ACHN (cell line): ENCODE results near the gene USP44.

ENCODE experiments used
- DNase-seq: peaks from one replicate; pipeline ENCODE4 v3.0.0-alpha.2; 2015
- in situ Hi-C: cut with HindIII; loops from 2 replicates; pipeline ENCODE4 v1.10.0; 2017; ENCODE audit warnings: low sequenced_read_pairs, low pct_ligation_motif_present, low pct_unique_long_range_greater_than_20kb

Gene USP44

DNA sequence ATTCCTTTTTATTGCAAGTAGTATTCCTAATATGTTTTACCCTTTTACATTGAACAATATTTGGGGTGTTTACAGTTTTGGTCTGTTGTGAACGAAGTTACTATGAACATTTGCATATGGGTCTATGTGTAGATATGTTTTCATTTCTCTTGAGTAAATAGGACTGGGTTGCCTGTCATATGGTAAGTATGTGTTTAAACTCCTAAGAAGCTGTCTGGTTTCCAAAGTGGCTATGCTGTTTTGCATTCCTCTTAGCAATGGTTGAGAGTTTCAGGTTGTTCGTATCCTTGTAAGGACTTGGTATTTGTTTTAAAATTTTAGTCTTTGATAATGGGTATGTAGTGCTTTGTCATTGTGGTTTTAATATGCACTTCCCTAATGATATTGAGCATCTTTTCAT, 71.0 kb downstream of the USP44 start:
- DNase-seq: no peak
- in situ Hi-C loops: no loop called here

DNA sequence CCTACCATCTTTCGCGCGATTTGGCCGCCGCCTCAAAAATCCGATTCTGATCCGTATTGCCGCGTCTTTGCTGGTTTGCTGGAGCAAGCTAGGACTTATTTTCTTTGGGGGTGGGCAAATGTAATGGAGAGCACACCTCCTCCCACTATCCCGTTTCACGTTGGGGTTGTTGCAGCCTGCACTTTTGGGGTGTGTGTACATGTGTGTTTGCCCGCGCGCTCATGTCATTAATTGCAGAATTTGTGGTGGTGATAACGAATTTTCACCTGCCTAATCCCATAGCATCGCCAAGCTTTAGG, 76.7 kb downstream of the USP44 start:
- in situ Hi-C loops: no loop called here

DNA sequence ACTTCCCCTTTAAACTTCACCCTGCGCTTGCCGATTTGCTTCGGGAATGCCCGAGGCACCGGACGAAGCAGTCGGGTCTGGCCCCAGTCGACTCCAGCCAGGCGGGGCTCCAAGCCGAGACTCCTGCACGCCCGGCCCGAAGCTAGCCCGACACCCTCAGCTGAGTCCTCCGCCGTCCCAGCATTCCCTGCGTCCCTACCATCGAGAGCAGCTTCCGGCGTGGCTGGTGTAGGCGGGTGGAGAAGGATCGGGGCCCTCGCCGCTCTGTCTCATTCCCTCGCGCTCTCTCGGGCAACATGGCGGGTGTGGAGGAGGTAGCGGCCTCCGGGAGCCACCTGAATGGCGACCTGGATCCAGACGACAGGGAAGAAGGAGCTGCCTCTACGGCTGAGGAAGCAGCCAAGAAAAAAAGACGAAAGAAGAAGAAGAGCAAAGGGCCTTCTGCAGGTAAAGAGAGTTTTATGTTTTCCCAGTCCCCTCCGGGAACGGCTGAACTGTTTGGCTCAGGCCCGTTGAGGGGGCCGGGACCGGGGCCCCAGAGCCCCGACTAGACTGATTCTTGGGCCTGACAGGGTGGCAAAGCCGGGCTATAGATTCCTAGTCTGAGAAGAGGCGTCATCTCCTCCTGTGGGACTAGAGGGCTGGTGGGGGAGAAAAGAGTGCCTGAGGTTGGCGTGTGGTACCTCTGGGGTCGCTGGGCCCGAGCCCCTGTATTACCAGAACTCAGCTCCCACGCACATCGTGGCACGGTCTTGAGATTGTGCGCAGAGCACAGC, 77.2 kb downstream of the USP44 start, which contains the start of gene METAP2:
TSS of gene METAP2 (plus strand) at position 269 of the 776 bp plus-strand sequence. CDS start at position 297, 28 bp downstream.
- peak; percentile 99 for DNase-seq
- in situ Hi-C loops: no loop called here

More for the DNA sequence above, 76.7 kb downstream of the USP44 start:
- DNase-seq: no peak

DNA sequence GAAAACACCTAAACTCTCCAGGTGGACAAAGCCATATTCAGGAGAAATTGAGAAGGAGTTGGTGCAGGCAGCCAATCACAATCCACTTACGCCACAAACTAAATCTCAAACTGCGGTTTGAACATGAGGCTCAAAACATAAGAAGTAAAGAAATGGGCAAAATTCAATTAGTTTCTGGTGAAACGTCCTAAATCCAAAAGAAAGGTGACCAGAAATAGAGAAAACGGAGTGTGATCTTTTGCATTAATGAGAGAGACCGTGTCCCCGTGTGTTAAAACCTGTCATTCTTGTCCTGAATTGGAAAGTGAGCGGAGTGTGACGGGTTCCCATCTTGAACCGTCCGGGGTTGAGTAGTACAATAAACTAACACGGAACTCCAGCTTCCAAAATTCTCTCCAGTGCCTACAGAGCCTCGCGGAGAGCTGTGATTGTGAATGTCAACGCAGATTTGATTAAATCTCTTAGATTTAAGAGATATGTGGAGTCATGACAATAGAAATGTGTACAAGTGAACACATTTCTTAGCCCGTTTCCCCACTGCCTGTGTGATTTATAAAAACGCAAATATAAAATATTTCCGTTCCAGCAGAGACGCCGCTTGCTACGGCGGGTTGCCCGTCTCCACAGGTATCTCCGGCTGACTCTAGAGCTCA, 77.9 kb downstream of the USP44 start:
- DNase-seq: peak; percentile 66

DNA sequence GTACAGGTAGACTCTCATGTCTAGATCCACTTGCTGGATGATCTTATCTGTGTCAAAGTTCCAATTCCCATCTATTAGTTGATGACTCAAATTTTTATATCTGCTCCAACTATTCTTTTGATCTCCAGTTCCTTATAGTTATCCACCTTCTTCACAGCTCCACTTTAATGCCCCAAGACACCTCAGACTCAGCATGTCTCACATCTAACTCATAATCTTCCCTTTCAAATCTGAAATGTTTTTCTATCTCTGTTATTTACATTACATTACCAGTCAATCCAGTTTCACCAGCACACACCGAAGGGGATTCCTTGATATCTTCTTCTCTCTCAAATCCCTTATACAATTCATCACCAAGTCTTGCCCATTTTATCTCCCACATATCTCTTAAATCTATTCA, 81.0 kb downstream of the USP44 start:
- DNase-seq: no peak
- in situ Hi-C loops: no loop called here

More for the DNA sequence above, 77.9 kb downstream of the USP44 start:
- in situ Hi-C loops: no loop called here
